Motor neuron (in vitro differentiated cells): ENCODE data around the gene RASGEF1C. TPM values are rescaled to one million over a fixed set of nuclear protein-coding genes. Genes with fewer than 3 reads are reported as not detected.

ENCODE experiments used
- ATAC-seq, 8 experiments: fragments of 200-7000 bp; cut with Tn5 transposase; replicated peaks in 6 of 8; 2 replicates each; pipeline ENCODE4 v1.8.0; 2021; ENCODE audit warnings: mild to moderate bottlenecking in 8 of 8, moderate library complexity in 8 of 8
- H3K27ac ChIP-seq, 2 donors: fragments of 250-450 bp; sonication (Bioruptor Pico); 2 replicates each; pipeline ENCODE4 v1.9.0; 2021; ENCODE audit warnings: antibody characterized with exemption in 2 of 2, mild to moderate bottlenecking in 2 of 2, moderate library complexity in 1 of 2
- H3K4me1 ChIP-seq, 2 donors: fragments of 250-450 bp; sonication (Bioruptor Pico); replicated peaks in 1 of 2; 2 replicates each; pipeline ENCODE4 v1.6.1; 2021; ENCODE audit warnings: antibody characterized with exemption in 2 of 2, mild to moderate bottlenecking in 2 of 2, moderate library complexity in 1 of 2
- H3K4me3 ChIP-seq, 5 donors: fragments of 250-450 bp; sonication (Bioruptor Pico); 2 replicates each; pipeline ENCODE4 v1.9.0; 2021; ENCODE audit warnings: antibody characterized with exemption in 5 of 5, mild to moderate bottlenecking in 5 of 5, moderate library complexity in 4 of 5
- WGBS, 10 experiments: fragments of 450-650 bp; shearing (Covaris generic); methylation state at CpG; one replicate each; pipeline ENCODE4 v1.0.0; 2022; 5-methylcytosine and 5-hydroxymethylcytosine counted together
- in situ Hi-C, 9 experiments: fragments of 400-800 bp; cut with MboI; loops; one replicate each; pipeline ENCODE4 v1.15.0; 2021; ENCODE audit warnings: low sequenced_read_pairs in 9 of 9, low pct_unique_long_range_greater_than_20kb in 2 of 9; ENCODE audit not compliant: unreplicated experiment in 9 of 9
- total RNA-seq, 8 experiments: library from RNA; unstranded; fragments of 300-600 nt; gene quantifications; 2 replicates each; pipeline versions ENCODE4 v1.2.3 to v1.2.4, GENCODE V29; 2022

The RASGEF1C gene
- total RNA-seq, 8 experiments from 2014 or later: 1.2 to 3.3 (median 1.3) TPM; not detected in 3

GRCh38 chr5:180111273-180112002 lies 97.6 kb downstream of the RASGEF1C start:
- Histone ChIP-seq H3K4me3 (no peak overlapping the region), H3K4me1 (peaks cover 6 to 8% of the 10 kb centered on the region in 2 donors), H3K27ac (no peak overlapping the region)
- peak in 1 of 8 experiments; percentile 72 for ATAC-seq
- in situ Hi-C loops: no loop called here
- WGBS, 10 experiments: 53 to 100% (median 93%) methylated on average over 1 to 4 of the region's 7 CpGs; no CpG with 5 or more reads in 3 of the 10 experiments

- no peak for ATAC-seq
- in situ Hi-C loops: no loop called here
- 0 to 91% (median 51%) methylated on average over 1 to 6 of the region's 9 CpGs; no CpG with 5 or more reads in 5 of the 10 experiments for WGBS, 10 experiments
- Histone ChIP-seq H3K27ac (no peak overlapping the region), H3K4me1 (no peaks in the 10 kb centered on the region), H3K4me3 (no peak overlapping the region)
These were observed 99.1 kb downstream of the RASGEF1C start for GRCh38 chr5:180109920-180110319.

GRCh38 chr5:180107005-180107404 lies 102.0 kb downstream of the RASGEF1C start:
- in situ Hi-C loops: no loop called here
- no peak overlapping the region for H3K4me3 ChIP-seq
- H3K4me1 ChIP-seq: no peaks in the 10 kb centered on the region
- no peak for ATAC-seq
- 5 to 100% (median 80%) methylated on average over 1 of the region's 1 CpG for WGBS, 10 experiments
- no peak overlapping the region for H3K27ac ChIP-seq

GRCh38 chr5:180105827-180106312 lies 103.1 kb downstream of the RASGEF1C start:
- H3K4me1 ChIP-seq: no peaks in the 10 kb centered on the region
- no peak overlapping the region for H3K27ac ChIP-seq
- in situ Hi-C loops: no loop called here
- ATAC-seq: peak in 2 of 8 experiments; percentile 21 to 49
- WGBS, 10 experiments: 31 to 100% (median 87%) methylated on average over 1 to 4 of the region's 5 CpGs
- no peak overlapping the region for H3K4me3 ChIP-seq

- H3K27ac ChIP-seq: no peak overlapping the region
- peak in 1 of 8 experiments; percentile 31 for ATAC-seq
- in situ Hi-C loops: no loop called here
- 25 to 94% (median 85%) methylated on average over 1 to 2 of the region's 3 CpGs; no CpG with 5 or more reads in 2 of the 10 experiments for WGBS, 10 experiments
- H3K4me1 ChIP-seq: no peaks in the 10 kb centered on the region
- H3K4me3 ChIP-seq: no peak overlapping the region
These were observed 104.9 kb downstream of the RASGEF1C start for GRCh38 chr5:180104168-180104530.

GRCh38 chr5:180103487-180104167 lies 105.4 kb downstream of the RASGEF1C start:
- H3K4me1 ChIP-seq: no peaks in the 10 kb centered on the region
- 51 to 92% (median 64%) methylated on average over 3 to 6 of the region's 6 CpGs for WGBS, 10 experiments
- in situ Hi-C loops: no loop called here
- no peak overlapping the region for H3K27ac ChIP-seq
- no peak overlapping the region for H3K4me3 ChIP-seq
- peak in 3 of 8 experiments; percentile 31 to 63 (median 57) for ATAC-seq

- no peak for ATAC-seq
- in situ Hi-C loops: no loop called here
- 34 to 96% (median 75%) methylated on average over 3 to 9 of the region's 9 CpGs; no CpG with 5 or more reads in 1 of the 10 experiments for WGBS, 10 experiments
- Histone ChIP-seq H3K27ac (no peak overlapping the region), H3K4me3 (no peak overlapping the region), H3K4me1 (no peaks in the 10 kb centered on the region)
These were observed 106.4 kb downstream of the RASGEF1C start for GRCh38 chr5:180102636-180103035.

- WGBS, 10 experiments: 0 to 93% (median 70%) methylated on average over 2 to 3 of the region's 20 CpGs; no CpG with 5 or more reads in 6 of the 10 experiments
- no peak overlapping the region for H3K4me3 ChIP-seq
- H3K4me1 ChIP-seq: no peaks in the 10 kb centered on the region
- no peak for ATAC-seq
- no peak overlapping the region for H3K27ac ChIP-seq
- in situ Hi-C loops: no loop called here
These were observed 107.4 kb downstream of the RASGEF1C start for GRCh38 chr5:180101451-180102105.

- H3K27ac ChIP-seq: no peak overlapping the region
- H3K4me1 ChIP-seq: no peaks in the 10 kb centered on the region
- WGBS, 10 experiments: 73 to 94% (median 85%) methylated on average over 1 to 11 of the region's 29 CpGs; no CpG with 5 or more reads in 6 of the 10 experiments
- in situ Hi-C loops: no loop called here
- ATAC-seq: no peak
- H3K4me3 ChIP-seq: no peak overlapping the region
These were observed 108.2 kb downstream of the RASGEF1C start for GRCh38 chr5:180100621-180101450.

- WGBS, 10 experiments: 100% methylated on average over 1 of the region's 18 CpGs; no CpG with 5 or more reads in 9 of the 10 experiments
- H3K27ac ChIP-seq: no peak overlapping the region
- in situ Hi-C loops: loop anchor here in 1 of 9 experiments (25.0 kb wide), 1 partner anchor 188 kb away; the partner anchor contains the start of gene TBC1D9B
- H3K4me3 ChIP-seq: no peak overlapping the region
- ATAC-seq: no peak
- no peaks in the 10 kb centered on the region for H3K4me1 ChIP-seq
These were observed 109.0 kb downstream of the RASGEF1C start for GRCh38 chr5:180099733-180100611.

GRCh38 chr5:180098991-180099732 lies 109.8 kb downstream of the RASGEF1C start:
- WGBS, 10 experiments: 60 to 90% (median 78%) methylated on average over 1 to 4 of the region's 18 CpGs; no CpG with 5 or more reads in 6 of the 10 experiments
- Histone ChIP-seq H3K4me3 (no peak overlapping the region), H3K27ac (no peak overlapping the region), H3K4me1 (no peaks in the 10 kb centered on the region)
- ATAC-seq: peak in 1 of 8 experiments; percentile 7
- in situ Hi-C loops: loop anchor here in 1 of 9 experiments (25.0 kb wide), 1 partner anchor 187 kb away; the partner anchor contains the start of gene TBC1D9B
